Measurements from ENCODE around the gene ADGRD1. TPM values are rescaled to one million over a fixed set of nuclear protein-coding genes. Genes with fewer than 3 reads are reported as not detected.

Gene ADGRD1
- total and polyA plus RNA-seq, 5 donors from 2014 or later = 0.56 TPM; not detected in 4

GRCh38 chr12:131057211-131057721 is 103.6 kb downstream of the ADGRD1 start:
- Mint-ChIP-seq H3K9me3 (no peaks in the 10 kb centered on the region), H3K4me1 (no peaks in the 10 kb centered on the region), H3K36me3 (no peaks in the 10 kb centered on the region), H3K4me3 (no peak overlapping the region), H3K27ac (no peak overlapping the region), H3K27me3 (peaks cover 14% of the 10 kb centered on the region)
- Histone ChIP-seq H3K36me3 (ENCODE audit: control insufficient read depth, insufficient read depth, low read length) (no peaks in the 10 kb centered on the region), H3K27me3 (ENCODE audit: control insufficient read depth, insufficient read depth, low read length) (no peaks in the 10 kb centered on the region), H3K4me1 (ENCODE audit: control insufficient read depth, insufficient read depth, low read length, poor library complexity, severe bottlenecking) (no peaks in the 10 kb centered on the region), H3K4me3 (ENCODE audit: low read depth, low read length) (no peak overlapping the region), H3K27ac (ENCODE audit: insufficient read depth, low read length, poor library complexity, severe bottlenecking) (no peak overlapping the region), H3K9me3 (ENCODE audit: control insufficient read depth in 2 of 2, low read length in 2 of 2) (no peaks in the 10 kb centered on the region)
- ATAC-seq (ENCODE audit: low read depth in 2 of 2) = no peak
- DNase-seq = no peak

- H3K9me3 Mint-ChIP-seq = no peaks in the 10 kb centered on the region
- no peak for ATAC-seq (ENCODE audit: low read depth in 2 of 2)
- H3K27me3 Mint-ChIP-seq = peaks cover 14% of the 10 kb centered on the region
Observed at GRCh38 chr12:131057722-131058515, 104.2 kb downstream of the ADGRD1 start.

GRCh38 chr12:131058700-131059099 is 105.0 kb downstream of the ADGRD1 start:
- H3K27me3 ChIP-seq (ENCODE audit: control insufficient read depth, insufficient read depth, low read length) = no peaks in the 10 kb centered on the region
- no peak overlapping the region for H3K27ac ChIP-seq (ENCODE audit: insufficient read depth, low read length, poor library complexity, severe bottlenecking)
- H3K27me3 Mint-ChIP-seq = peaks cover 18% of the 10 kb centered on the region
- H3K9me3 ChIP-seq (ENCODE audit: control insufficient read depth in 2 of 2, low read length in 2 of 2) = no peaks in the 10 kb centered on the region
- no peak overlapping the region for H3K27ac Mint-ChIP-seq
- no peak overlapping the region for H3K4me3 Mint-ChIP-seq
- H3K9me3 Mint-ChIP-seq = no peaks in the 10 kb centered on the region
- no peak for ATAC-seq (ENCODE audit: low read depth in 2 of 2)
- H3K36me3 Mint-ChIP-seq = no peaks in the 10 kb centered on the region
- H3K4me1 Mint-ChIP-seq = no peaks in the 10 kb centered on the region
- no peaks in the 10 kb centered on the region for H3K4me1 ChIP-seq (ENCODE audit: control insufficient read depth, insufficient read depth, low read length, poor library complexity, severe bottlenecking)
- H3K4me3 ChIP-seq (ENCODE audit: low read depth, low read length) = no peak overlapping the region
- no peaks in the 10 kb centered on the region for H3K36me3 ChIP-seq (ENCODE audit: control insufficient read depth, insufficient read depth, low read length)
- no peak for DNase-seq

More at GRCh38 chr12:131057722-131058515, 104.2 kb downstream of the ADGRD1 start:
- no peak overlapping the region for H3K27ac ChIP-seq (ENCODE audit: insufficient read depth, low read length, poor library complexity, severe bottlenecking)
- no peak overlapping the region for H3K4me3 ChIP-seq (ENCODE audit: low read depth, low read length)
- no peak for DNase-seq
- no peaks in the 10 kb centered on the region for H3K36me3 ChIP-seq (ENCODE audit: control insufficient read depth, insufficient read depth, low read length)
- no peaks in the 10 kb centered on the region for H3K9me3 ChIP-seq (ENCODE audit: control insufficient read depth in 2 of 2, low read length in 2 of 2)
- H3K4me1 Mint-ChIP-seq = no peaks in the 10 kb centered on the region
- no peaks in the 10 kb centered on the region for H3K27me3 ChIP-seq (ENCODE audit: control insufficient read depth, insufficient read depth, low read length)
- no peaks in the 10 kb centered on the region for H3K4me1 ChIP-seq (ENCODE audit: control insufficient read depth, insufficient read depth, low read length, poor library complexity, severe bottlenecking)
- no peaks in the 10 kb centered on the region for H3K36me3 Mint-ChIP-seq
- H3K27ac Mint-ChIP-seq = no peak overlapping the region
- H3K4me3 Mint-ChIP-seq = no peak overlapping the region

GRCh38 chr12:131060011-131060703 is 106.5 kb downstream of the ADGRD1 start:
- Histone ChIP-seq H3K9me3 (ENCODE audit: control insufficient read depth in 2 of 2, low read length in 2 of 2) (no peaks in the 10 kb centered on the region), H3K27me3 (ENCODE audit: control insufficient read depth, insufficient read depth, low read length) (no peaks in the 10 kb centered on the region), H3K27ac (ENCODE audit: insufficient read depth, low read length, poor library complexity, severe bottlenecking) (no peak overlapping the region), H3K36me3 (ENCODE audit: control insufficient read depth, insufficient read depth, low read length) (no peaks in the 10 kb centered on the region), H3K4me3 (ENCODE audit: low read depth, low read length) (no peak overlapping the region), H3K4me1 (ENCODE audit: control insufficient read depth, insufficient read depth, low read length, poor library complexity, severe bottlenecking) (no peaks in the 10 kb centered on the region)
- ATAC-seq (ENCODE audit: low read depth in 2 of 2) = no peak
- Mint-ChIP-seq H3K9me3 (no peaks in the 10 kb centered on the region), H3K4me1 (no peaks in the 10 kb centered on the region), H3K36me3 (no peaks in the 10 kb centered on the region), H3K4me3 (no peak overlapping the region), H3K27ac (no peak overlapping the region), H3K27me3 (peaks cover 18% of the 10 kb centered on the region)
- DNase-seq = no peak

- Mint-ChIP-seq H3K27me3 (peaks cover 18% of the 10 kb centered on the region), H3K27ac (no peak overlapping the region), H3K9me3 (no peaks in the 10 kb centered on the region), H3K36me3 (no peaks in the 10 kb centered on the region), H3K4me1 (no peaks in the 10 kb centered on the region), H3K4me3 (no peak overlapping the region)
- Histone ChIP-seq H3K36me3 (ENCODE audit: control insufficient read depth, insufficient read depth, low read length) (no peaks in the 10 kb centered on the region), H3K9me3 (ENCODE audit: control insufficient read depth in 2 of 2, low read length in 2 of 2) (no peaks in the 10 kb centered on the region), H3K27ac (ENCODE audit: insufficient read depth, low read length, poor library complexity, severe bottlenecking) (no peak overlapping the region), H3K27me3 (ENCODE audit: control insufficient read depth, insufficient read depth, low read length) (no peaks in the 10 kb centered on the region), H3K4me3 (ENCODE audit: low read depth, low read length) (no peak overlapping the region), H3K4me1 (ENCODE audit: control insufficient read depth, insufficient read depth, low read length, poor library complexity, severe bottlenecking) (no peaks in the 10 kb centered on the region)
- DNase-seq = no peak
- no peak for ATAC-seq (ENCODE audit: low read depth in 2 of 2)
Observed at GRCh38 chr12:131061041-131061806, 107.5 kb downstream of the ADGRD1 start.

GRCh38 chr12:131063413-131063812 is 109.7 kb downstream of the ADGRD1 start:
- Mint-ChIP-seq H3K36me3 (no peaks in the 10 kb centered on the region), H3K27ac (no peak overlapping the region), H3K4me3 (no peak overlapping the region), H3K4me1 (no peaks in the 10 kb centered on the region), H3K9me3 (no peaks in the 10 kb centered on the region), H3K27me3 (peaks cover 16% of the 10 kb centered on the region)
- ATAC-seq (ENCODE audit: low read depth in 2 of 2) = no peak
- Histone ChIP-seq H3K36me3 (ENCODE audit: control insufficient read depth, insufficient read depth, low read length) (no peaks in the 10 kb centered on the region), H3K4me3 (ENCODE audit: low read depth, low read length) (no peak overlapping the region), H3K4me1 (ENCODE audit: control insufficient read depth, insufficient read depth, low read length, poor library complexity, severe bottlenecking) (no peaks in the 10 kb centered on the region), H3K9me3 (ENCODE audit: control insufficient read depth in 2 of 2, low read length in 2 of 2) (no peaks in the 10 kb centered on the region), H3K27me3 (ENCODE audit: control insufficient read depth, insufficient read depth, low read length) (no peaks in the 10 kb centered on the region), H3K27ac (ENCODE audit: insufficient read depth, low read length, poor library complexity, severe bottlenecking) (no peak overlapping the region)
- no peak for DNase-seq

GRCh38 chr12:131063960-131064359 is 110.3 kb downstream of the ADGRD1 start:
- Mint-ChIP-seq H3K9me3 (no peaks in the 10 kb centered on the region), H3K36me3 (no peaks in the 10 kb centered on the region), H3K27ac (no peak overlapping the region), H3K27me3 (peaks cover 10% of the 10 kb centered on the region), H3K4me3 (no peak overlapping the region), H3K4me1 (no peaks in the 10 kb centered on the region)
- no peaks in the 10 kb centered on the region for H3K9me3 ChIP-seq (ENCODE audit: control insufficient read depth in 2 of 2, low read length in 2 of 2)
- DNase-seq (no peak), ATAC-seq (ENCODE audit: low read depth in 2 of 2) (no peak)
- no peaks in the 10 kb centered on the region for H3K36me3 ChIP-seq (ENCODE audit: control insufficient read depth, insufficient read depth, low read length)
- no peak overlapping the region for H3K27ac ChIP-seq (ENCODE audit: insufficient read depth, low read length, poor library complexity, severe bottlenecking)
- H3K4me3 ChIP-seq (ENCODE audit: low read depth, low read length) = no peak overlapping the region
- no peaks in the 10 kb centered on the region for H3K27me3 ChIP-seq (ENCODE audit: control insufficient read depth, insufficient read depth, low read length)
- H3K4me1 ChIP-seq (ENCODE audit: control insufficient read depth, insufficient read depth, low read length, poor library complexity, severe bottlenecking) = no peaks in the 10 kb centered on the region
